ENCODE measurements around the gene PPP1R15B.
A peak's percentile ranks its signal among the peaks of the same experiment; 100 is the strongest.

The PPP1R15B gene

DNA sequence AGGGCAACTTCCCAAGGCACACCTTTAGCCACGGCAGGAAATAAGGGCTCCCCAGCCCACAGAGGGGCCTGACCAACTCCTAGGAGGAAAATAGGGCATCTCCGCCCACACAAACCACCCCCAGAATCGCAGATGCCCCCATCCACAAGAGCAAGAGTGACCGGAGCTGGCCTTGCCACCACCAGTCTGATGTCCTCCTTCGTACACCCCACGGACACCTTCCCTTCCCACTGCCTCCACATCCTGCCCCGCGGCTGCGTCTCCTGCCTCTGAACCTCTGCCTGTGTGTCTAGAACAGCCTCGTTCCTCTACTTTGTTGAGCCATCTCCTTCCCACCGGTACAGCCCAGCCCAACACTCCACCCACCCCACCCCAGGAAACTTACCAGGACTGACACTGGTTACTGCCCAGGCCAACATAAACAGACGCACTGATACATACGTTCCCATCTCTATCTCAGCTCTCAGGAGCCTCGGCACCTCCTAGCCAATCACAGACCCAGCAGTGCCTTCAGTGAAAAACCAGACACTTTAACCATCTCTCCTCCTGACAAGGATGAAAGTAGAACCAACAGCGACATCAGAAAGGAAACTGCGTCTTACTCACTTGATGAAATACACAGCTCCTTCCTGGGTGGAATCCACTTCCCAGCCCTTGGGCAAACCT is 44.3 kb downstream of the PPP1R15B start:
- no peak for DNase-seq (ENCODE audit: low read depth in 2 of 2)

DNA sequence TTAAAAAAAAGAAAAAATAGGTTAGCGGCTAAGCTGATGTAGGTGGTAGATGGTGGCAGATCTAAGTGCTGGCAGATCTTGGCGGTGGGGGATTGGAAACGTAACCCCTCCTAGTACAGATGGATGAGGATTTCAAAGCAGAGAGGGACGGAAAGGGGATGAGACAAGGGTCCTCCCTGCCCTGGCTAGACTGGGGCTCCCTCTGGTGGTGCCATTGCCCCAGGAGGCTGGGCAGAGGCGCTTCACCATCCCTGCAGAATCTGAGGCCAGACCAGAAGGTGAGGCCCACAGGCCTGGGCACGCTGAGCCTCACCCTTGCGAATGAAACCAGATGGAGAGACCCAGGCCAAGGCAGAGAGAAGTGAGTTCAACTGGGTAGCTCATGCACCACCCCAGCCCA is 44.9 kb downstream of the PPP1R15B start:
- no peak for DNase-seq (ENCODE audit: low read depth in 2 of 2)

DNA sequence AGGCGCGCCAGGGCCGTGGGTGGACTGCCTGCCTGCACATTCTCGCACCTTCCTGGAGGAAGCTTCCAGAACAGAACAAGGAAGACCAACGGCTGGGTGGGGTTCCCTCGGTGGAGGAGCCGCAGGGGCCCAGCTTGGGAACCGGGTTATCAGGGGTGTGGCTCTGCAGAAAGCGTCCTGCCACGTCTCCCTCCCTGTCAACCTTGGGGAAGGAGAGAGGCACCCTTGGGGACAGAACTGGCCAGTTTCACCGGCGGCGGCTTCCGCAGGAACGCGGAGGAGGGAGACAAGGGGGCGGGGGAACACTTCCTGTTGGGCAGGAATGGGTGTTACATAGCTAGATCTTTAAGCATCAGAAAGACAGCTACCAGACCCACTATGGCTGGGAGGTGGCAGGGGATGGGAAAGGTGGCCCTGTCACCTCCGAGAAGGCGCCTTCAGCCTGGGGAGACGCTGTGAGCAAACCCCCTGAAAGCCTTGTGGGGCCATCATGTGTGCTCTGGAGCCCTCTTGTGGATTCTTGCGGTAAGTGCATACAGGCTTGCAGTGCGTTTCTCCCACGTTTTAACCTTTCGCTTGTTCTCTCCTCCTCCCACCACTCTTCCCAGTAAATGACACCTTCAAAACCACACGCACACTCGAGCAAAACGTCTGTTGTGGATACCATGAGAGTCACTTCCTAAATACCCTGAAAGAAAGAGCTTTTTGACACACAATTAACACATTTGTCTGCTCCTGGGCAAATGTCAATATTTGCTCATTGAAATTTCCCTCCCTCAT is 48.1 kb downstream of the PPP1R15B start:
- peak; percentile 55 to 65 for DNase-seq (ENCODE audit: low read depth in 2 of 2)

DNA sequence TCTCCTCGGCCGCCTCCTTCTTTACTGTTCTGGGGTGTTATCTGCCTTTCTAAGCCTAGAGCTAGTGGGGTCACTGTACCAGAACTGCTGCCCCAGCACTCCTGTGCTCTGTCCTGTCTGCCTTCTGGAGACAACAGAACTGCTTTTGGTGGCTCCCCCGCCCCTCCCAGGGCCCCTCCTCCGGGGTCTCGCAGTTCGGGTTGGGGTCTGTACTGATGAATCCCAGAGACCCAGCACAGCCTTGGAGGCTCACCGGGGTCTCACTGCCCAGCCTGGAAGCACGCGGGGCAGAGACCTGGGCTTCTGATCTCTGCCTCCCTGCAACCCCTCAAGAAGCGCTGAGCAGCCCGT is 48.7 kb downstream of the PPP1R15B start:
- DNase-seq (ENCODE audit: low read depth in 2 of 2) = no peak

GRCh38 chr1:204361781-204362180 is 49.8 kb downstream of the PPP1R15B start:
- no peak for DNase-seq (ENCODE audit: low read depth in 2 of 2)

- DNase-seq (ENCODE audit: low read depth in 2 of 2) = no peak
These were observed 50.3 kb downstream of the PPP1R15B start for GRCh38 chr1:204361341-204361771.

DNA sequence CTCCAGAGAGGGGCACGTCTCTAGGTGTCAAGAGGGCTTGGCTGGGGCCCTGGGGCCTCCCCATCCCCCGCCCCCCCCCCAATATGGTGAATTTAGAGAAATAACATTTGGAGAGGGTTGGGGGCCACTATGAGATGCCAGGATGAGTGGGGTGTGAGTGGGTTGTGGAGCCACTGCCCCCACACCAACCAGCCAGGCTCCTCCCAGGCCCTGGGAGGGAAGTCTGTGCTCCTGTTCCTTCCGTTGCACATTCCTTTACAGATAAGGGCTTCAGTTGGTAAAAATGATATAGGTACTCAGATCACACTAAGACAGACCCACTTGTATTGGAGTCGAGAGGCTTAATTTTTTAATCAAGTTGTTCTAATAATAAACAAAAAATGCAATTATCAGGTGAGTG is 51.3 kb downstream of the PPP1R15B start:
- no peak for DNase-seq (ENCODE audit: low read depth in 2 of 2)

DNA sequence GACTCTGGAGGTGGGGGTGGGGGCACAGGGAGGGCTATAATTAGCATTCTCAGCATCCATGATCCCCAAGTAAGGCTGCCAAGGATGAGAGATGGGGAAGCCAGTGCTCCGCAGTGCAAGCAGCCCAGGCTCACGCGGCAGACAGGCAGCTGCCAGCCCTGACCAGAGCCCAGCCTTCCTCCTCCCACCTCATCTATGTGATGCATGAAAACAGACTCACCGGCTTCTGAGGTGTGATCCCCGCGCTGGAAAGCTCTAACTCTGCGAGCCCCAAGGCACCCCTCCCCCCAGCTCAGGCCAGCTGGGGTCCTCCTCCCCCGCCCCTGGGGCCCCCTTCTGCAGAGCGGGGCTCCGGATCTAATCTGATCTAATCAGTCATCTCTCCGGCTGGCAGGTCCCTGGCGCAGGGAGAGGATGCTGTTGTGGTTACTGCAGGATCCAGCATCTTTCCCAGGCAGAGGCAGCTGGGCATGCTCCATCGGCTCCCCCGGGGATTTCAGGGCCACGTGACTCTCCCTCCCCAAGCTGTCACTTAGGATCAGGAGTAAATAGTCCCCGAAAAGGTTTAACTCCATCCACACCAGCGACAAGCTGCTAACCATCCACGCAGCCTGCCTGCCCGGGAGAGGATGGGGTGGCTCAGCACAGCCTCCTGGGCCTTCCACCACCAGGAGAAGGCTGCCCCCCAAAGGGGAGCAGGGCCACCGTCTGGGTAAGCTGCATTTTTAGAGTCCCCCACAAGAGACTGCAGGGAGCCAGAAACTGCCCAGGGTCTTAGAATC is 52.0 kb downstream of the PPP1R15B start, which contains the start of gene PLEKHA6:
TSS of gene PLEKHA6 (minus strand) at position 456 of the 782 bp plus-strand sequence. CDS start 86,202 bp downstream, outside the sequence.
- no peak for DNase-seq (ENCODE audit: low read depth in 2 of 2)

GRCh38 chr1:204359131-204359473 is 52.5 kb downstream of the PPP1R15B start:
- DNase-seq (ENCODE audit: low read depth in 2 of 2) = no peak

- DNase-seq (ENCODE audit: low read depth in 2 of 2) = no peak
These were observed 53.0 kb downstream of the PPP1R15B start for GRCh38 chr1:204358605-204359004.

GRCh38 chr1:204357551-204358490 is 53.8 kb downstream of the PPP1R15B start:
- DNase-seq (ENCODE audit: low read depth in 2 of 2) = no peak

- DNase-seq (ENCODE audit: low read depth in 2 of 2) = no peak
These were observed 54.6 kb downstream of the PPP1R15B start for GRCh38 chr1:204356997-204357396.

DNA sequence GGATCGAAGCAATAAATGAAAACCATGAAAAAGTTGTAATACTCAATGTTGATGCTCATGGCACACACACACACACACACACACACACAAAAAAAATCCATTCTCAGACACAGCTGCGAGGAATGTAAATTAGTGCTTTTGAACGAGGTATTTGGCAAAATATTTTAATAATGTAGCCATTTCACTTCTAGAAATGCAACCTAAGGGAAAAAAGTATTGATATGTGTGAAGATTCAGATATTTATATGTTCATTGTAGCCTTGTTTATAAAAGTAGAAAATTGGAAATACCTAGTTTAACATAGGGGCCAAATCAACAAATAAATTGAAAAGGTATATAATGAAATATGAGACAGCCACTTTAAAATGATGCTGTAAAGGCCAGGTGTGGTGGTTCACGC is 55.7 kb downstream of the PPP1R15B start:
- no peak for DNase-seq (ENCODE audit: low read depth in 2 of 2)

- no peak for DNase-seq (ENCODE audit: low read depth in 2 of 2)
These were observed 57.0 kb downstream of the PPP1R15B start for GRCh38 chr1:204354579-204354978.

Measured in stimulated activated CD4-positive, alpha-beta T cell treated with anti-CD3 and anti-CD28 coated beads, Interleukin-4, amount 100 ng/mL, for 48 hours (primary cell).